CD4-positive, alpha-beta T cell treated with Interferon alpha-2 for 1 hour (primary cell): ENCODE data around the gene IFT27.
A peak's percentile ranks its signal among the peaks of the same experiment; 100 is the strongest.

ENCODE experiments used
- DNase-seq, 2 donors: peaks; one replicate each; pipeline ENCODE4 v3.0.0-alpha.2; 2020 to 2022

The IFT27 gene

DNA sequence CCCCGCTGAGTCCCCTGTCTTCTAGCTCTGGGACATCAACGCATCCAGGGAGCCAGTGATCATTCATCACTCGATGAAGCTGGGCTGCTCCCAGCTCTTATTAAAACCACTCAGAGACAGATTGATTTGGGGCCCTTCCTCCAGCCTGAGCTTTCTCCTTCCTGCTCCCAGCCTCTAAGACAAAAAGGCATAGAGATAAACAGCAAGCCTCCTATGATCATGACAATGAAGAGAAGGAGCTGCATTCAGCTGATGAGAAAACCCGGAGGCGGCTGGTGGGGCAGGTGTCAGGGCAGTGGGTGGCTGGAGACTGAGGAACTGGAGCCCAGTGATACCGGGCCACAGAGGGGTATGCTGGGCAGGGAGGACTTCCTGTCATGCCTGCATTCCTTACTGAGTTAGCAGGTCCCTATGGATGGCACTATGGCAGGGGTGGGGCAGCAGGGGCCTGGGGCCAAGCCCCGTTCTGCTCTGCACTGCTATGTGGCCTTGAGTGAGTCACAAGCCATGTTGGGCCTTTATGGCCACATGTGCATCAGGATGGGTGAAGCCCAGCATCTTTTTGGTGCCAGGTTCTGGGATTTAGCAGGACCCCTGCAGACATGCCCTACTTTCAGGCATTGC lies 20.7 kb upstream of the IFT27 start:
- DNase-seq = no peak

DNA sequence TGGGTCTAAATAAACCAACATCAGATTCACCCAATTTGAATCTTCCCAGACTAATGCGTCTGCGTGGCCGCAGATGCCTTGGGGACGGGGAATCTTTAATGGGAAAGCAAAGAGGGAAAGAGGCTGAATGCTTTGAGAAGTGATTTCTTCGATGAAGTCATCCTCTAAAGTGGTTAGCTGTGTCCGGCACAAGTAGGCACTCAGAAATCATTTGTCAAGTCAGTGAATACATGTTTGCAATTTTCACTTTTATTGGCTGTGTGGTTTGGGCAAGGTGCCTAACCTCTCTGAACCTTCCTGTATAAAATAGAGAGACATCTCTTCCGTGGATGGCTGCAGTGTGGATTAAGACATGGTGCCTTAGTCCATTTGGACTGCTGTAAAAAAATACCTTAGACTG lies 19.7 kb upstream of the IFT27 start:
- no peak for DNase-seq

DNA sequence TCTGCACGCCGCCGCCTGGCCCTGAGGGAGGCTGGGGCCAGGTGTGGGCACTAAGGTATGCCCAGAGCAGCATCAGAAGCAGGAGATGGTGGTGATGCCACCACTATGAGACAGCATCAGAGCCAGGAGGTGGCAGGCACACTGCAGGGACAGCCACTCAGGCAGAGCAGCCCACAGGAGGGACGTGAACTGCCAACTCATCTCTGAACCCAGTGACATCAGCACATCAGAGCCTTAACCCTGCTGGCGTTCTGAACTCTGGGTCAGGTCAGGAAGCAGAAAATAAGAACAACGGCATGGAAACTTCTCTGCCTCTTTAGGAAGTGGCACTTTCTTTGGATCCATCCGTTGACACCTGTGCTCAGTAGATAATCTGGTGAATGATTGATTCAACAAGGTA lies 14.7 kb upstream of the IFT27 start:
- no peak for DNase-seq

DNA sequence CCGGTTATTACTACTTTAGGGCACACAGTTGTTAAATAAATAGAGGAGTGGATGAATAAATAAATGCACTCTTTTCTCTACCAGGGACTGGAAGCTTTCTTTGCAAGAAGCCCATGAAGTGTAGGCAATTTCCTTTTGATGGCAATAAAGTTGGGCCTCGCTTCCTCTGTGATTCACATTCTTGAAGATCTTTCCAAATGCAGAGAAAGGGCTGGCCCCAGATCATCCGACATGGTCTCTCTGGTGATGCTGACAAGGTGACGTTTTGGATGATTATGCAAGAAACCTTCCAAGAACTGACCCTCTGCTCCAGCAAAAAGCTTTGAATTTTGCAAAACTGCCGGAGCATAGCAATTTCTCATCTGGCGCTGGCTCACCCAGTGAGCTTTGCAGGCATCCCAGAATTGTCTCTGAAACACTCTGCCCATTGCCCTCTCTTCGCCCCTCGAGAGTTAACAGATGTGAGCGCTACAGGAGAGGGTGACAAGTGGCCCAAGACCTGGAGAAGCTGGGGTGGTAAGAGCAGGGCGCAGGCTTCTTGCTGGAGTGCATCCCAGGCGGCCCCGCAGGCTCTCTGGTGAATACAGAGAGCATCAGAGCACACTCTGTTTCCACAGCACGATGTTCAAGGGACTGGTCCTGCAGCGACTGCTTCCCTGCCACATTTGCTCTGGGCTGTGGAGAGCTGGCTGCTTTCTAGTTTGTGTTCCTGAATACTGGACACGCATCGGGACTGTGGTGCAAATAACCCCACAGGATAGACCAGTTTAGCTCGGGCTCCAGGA lies 11.5 kb upstream of the IFT27 start:
- DNase-seq = no peak

DNA sequence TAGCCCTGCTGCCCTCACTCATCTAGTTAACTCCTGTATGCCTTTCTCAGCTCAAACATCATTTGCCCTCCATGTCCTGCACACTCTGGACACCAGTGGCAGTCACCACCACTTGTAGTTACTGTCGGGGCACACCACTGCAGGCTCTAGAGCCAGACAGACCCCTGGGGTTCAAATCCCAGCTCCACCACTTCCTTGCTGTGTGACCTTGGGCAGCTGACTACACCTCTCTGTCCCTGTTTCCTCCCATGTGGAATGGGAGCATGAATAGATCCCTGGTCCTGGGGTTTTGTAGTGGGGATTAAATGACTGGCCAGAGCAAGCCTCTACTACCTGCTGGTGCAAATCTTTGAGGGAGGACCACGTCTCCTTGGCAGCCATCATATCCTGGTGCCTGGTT lies 7.8 kb upstream of the IFT27 start:
- DNase-seq = no peak

DNA sequence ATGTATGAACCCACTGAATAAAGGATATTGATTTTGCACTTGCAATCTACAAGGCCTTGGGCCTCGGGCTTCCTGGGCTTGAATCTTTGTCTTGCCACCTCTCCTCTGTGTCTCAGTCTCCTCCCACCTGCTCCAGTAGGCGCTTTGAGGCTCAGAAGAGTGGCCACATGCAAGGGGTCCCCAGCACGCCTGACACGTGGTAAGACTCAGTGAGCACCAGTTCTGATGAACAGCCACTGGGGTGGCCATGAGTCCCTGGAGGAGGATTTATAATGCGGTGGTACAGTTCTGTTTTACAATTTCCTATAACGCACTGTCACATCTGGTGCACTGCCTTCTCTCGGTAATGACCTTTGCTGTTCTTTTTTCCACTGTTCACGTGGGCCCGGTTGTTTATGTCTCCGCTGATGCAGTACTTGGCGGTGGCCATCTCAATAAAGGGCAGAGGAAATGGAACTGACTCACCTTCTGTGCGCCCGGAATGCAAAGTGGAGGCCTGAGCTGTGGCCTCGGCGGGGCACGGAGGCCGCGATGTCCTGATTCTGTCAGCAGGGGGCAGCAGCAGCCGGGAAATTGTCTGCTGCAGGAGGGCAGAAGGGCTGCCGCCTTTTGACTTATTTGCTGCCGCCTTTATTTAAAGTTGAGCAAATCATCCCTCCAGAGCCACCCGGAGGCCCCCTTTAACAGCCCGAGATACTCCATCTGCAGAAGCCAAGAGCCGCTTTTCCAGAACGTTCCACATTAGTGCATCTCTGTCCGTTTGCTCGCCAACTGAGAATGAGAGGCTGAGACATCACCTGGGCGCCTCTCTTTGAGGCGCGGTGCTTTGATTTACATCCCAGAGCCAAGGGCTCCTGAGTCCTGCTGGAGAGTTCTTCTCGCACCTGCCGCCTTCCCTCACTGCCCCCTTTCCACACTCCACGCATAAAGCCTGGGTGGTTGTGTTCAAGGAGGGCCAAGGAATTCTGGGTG lies 6.0 kb upstream of the IFT27 start:
- DNase-seq = peak; percentile 81 to 89

DNA sequence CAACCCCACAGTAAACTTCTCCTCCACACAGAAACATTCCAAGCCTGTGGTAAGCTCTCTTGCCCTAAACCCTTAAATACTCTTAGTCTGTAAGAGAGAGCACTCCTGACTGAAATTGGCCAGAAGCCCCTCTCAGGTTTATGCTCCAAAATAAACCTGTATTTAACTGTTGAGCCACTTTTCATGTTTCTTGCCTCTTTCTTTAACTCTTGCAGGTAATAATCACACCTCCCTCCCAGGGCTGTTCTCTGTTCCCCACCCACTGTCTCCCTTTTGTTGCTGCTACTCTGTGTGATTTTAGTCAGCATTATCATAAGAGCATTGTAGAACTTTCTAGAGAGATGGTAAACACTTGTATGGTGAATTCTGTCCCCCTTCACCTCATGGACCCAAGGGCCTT lies 2.1 kb upstream of the IFT27 start:
- DNase-seq = no peak

DNA sequence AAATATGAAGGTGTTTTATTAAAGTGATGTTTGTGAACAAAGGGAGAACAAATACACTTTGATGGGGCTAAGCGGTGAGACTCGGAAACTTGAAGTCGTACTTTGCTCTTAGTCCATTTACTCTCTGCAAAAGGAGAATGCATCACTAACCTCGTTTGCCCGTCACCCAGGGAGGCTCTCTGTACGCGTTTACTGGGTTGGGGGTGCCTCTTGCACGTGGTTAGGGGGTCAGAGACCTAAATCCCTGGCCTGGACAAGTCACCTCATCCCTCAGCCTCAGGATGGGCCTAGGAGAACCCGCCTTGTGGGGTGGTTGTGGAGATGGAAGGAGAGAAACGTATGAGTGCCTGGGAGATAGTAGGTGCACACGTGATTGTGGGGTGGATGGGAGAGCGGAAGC lies 803 bp upstream of the IFT27 start:
- DNase-seq = no peak

DNA sequence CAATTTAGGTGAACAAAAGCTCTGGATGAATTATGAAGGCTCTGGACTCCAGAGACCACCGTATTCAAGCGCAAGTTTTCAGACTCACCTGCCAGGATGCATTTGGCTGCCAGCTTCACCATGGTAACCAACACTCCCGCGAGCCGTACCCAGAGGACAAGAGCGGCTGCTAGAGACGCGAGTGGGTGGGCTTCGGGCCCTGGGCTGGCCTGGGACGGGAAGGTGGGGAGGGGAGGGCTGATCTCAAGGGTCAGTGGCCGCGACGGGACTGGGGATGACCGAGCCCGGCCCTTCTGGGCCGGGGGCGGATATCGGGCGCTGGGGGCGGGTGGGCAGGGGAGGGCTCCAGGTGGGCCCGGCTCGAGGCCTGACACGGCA lies 344 bp downstream of the IFT27 start:
- peak; percentile 36 to 52 for DNase-seq

DNA sequence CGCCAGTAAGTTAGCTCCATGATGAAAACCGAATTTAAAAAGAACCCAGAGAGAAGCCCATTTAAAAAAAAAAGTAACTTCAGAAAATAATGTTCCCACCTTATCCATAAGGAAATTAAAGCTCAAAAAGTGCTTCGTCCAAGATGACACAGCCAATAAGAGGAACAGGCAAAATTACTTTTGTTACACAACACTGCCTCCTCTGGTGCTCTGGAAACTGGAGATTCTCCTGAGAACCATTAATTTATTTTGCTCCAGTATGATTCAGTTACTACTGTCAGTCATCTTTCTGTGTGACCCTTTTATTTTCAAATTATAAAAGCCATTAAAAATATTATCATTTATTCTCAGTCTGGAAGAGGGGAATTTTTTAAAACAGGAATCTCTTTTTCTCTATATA lies 2.0 kb downstream of the IFT27 start:
- peak in 1 of 2 donors; percentile 16 for DNase-seq

DNA sequence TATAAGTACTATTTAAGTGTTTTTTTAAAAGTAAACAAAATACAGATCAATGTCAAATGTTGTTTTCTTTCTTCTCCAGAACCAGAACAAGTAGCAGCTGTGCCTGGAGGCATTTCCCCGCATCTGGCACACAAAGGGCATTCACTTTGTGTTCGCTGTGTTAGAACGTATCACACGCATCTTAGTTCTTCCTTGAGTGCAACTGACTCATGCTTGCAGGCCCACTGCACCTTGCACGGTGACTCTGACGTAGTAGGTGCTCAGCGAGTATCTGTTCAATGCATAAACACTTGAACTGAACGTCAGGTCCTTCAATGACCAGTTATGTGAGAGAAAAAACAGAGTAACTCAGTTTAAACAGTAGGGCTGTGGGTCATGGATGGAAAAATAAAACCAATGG lies 3.5 kb downstream of the IFT27 start:
- DNase-seq = no peak

DNA sequence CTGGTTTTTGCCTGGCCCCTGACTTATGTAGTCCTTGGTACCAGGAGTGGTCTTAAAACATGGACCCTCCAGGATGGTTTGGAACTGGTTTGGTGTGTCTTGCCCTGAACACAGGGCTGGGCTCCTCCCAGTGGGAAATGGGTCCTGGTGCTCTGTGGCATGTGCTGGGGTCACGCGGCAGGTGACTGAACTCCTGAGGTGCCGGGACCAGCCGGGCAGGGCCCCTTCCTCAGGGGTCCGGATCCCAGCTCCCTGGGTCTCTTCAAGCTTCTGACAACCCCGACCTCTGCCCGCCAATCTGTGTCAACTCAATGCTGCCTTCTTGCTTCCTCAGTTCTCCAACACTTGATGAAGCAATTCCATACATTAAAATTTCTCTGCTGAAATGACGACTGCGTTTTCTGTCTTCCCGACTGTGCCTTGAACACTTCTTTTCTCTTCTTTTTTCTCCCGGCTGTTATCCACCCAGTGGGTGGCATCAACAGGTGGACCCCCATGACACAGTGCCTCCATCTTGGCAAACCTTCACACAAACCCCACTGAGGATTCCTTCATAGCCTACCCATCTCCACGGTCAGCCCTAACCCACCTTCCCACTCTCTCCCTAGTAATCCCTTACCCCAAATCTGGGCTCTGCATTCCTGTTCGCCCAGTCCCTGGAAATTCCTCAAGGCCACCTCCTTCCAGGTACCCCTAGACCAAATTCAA lies 4.4 kb downstream of the IFT27 start:
- no peak for DNase-seq

DNA sequence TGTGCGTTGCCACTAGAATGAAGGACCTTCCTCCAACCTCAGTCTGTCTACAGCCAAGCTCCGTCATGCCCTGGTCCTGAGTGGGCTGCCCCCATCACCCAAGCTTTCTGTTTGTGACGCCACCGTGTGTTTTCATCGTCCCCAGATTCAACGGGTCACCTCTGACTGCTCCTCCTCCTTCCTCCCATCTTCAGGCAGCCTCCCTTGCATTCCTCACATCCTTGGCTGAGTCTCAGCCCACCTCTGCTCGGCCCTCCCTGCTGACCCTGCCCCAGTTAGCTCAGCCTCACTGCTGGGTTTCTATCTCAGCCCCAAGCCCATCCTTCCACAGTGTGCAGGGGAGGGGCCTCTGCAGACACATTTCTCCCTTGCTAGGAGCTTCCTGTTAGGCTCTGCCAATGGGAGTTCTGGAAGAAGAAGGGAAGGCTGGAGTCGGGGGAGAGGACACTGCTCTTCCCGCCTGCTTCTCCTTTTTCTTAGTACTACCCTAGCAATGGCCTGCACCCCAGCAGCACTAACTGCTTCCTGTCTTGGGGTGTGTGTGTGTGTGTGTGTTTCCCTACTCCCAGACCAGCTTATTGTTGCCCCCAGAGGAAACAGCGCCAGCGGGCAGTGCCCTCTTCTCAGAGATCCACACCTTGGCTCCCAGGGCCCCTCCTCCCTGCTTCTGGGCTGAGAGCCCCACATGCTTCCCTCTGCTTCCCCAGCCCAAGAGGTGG lies 5.2 kb downstream of the IFT27 start:
- DNase-seq = no peak

DNA sequence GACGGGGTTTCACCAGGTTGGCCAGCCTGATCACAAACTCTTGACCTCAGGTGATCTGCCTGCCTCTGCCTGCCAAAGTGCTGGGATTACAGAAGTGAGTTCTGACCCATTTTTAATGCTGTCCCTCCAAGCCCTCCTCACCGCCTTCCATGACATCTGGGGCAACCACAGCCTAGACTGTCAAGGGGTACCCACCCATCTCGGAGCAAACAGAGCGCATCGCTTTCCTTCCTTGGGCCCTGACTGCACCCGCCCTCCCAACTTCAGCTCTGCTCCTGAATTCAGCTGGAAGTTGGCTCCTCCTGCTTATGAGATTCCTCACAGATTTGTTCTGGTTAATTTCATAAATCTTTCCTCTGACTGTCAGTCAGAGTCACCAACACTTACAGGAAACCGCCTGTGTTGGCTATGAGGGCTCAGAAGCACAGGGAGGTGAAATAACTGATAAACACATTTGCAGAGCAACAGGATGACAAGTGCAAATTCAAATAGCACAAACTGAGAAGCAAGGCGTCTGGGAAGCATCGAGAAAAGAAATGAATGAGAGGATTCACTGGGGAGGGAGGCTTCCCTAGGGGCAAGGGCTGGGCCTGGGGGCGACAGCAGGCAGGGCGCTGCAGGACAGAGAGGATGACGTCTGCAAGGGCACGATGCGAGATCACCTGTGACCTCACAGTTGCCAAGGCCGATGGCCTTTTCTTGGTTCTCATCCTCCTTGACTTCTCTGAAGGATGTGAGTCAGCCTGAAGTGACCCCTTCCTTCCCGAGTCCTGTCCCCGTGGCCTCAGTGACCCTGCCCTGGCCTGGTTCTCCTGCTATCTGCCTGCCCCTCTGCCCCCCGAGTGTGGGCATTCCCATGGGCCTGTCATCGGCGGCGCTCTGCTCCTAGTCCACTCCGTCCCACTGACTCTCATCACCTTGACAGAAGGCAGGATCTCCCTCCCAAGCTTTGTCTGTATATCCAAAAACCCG lies 6.1 kb downstream of the IFT27 start:
- no peak for DNase-seq

DNA sequence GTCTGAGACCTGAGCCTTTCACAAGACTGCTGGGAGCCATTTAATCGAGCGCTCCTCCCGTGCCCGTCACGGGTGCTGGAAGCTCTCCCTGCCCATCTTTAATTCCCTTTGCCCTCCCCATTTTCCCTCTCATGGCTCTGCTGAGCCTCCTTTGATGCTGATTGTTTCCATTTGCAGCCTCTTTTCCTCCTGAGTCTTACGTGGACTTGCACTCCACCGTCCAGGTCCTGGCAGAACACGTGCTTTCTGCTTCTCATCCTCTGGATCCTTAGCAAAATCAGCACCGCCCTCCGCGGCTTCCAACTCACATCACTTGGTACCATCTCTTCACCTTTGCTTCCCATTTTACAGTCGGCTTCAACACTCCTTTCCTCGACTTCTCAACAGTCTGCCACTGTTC lies 7.3 kb downstream of the IFT27 start:
- no peak for DNase-seq

DNA sequence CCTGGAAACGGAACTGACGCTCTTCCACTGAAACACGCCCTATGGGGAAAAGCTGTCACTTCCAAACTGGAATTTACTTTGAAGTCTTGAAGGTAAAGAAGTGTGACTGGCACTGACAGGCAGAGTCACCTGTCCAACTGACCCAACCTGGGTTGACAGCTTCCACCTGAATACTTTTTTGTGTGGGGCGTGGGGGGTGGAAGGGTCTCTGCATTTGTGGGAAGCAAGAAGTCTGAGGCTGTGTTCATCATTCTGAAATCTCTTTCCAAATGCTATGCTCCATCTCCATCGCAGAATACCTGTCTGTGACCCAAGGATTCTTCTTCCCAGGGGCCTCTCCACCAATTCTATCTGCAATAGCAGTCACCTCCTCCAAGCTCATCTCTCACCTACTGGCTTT lies 7.8 kb downstream of the IFT27 start:
- DNase-seq = no peak

DNA sequence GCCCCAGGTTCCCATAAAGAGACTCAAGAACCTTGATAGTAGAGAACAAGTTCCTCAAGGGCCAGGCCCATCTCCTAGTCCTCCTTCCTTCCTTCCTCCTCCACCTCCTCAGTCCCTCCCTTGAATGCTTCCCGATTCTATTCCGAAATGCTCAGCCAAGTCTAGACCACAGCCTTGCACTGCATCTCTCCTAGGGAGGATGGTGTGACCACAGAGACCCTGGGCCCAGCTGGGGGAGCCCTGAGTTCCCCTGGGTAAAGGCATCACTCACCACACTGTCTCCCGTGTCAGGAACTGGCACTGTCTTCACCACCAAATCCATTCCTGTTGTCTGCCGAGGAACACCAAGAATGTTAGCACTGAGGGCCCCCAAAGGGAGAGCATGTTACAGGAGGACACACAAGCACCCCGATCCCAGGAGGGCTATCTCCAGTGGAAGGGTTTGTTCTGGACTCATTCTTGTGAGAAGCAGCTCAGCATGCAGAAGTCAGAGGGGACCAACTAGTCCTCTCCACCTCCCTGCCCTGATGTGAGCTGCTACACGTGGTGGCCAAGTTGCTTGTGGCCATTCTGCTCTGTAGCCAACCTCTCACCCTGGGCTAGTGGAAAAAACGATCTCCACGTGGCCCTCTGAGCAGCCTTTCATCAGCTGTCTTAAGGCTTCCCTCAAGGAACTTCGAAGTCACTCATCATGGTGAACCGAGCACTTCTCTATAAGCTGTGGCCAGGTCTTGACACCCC lies 8.7 kb downstream of the IFT27 start:
- DNase-seq = no peak

DNA sequence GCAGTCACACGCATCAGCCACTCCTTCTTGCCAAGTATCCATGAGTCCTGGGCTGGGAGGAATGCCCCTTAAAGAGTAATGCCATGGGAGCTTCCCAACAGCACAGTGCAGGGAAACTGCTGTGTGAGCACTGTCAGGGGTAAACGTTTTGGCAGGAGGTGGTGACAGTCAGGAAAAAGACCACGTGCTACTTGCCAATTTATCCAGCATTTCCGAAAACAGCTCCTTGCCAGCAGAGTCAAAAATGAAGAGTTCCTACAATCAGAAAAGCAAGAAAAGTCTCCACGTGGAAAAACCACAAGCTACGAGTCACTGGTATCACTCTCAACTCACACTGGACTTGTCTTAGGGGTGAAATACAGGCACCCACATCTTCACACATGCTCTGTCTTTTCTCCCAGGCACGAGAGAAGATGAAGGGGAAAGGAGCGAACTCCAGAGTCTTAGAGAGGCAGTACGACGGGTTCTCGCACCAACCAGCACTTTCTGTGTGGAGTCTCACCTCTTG lies 9.9 kb downstream of the IFT27 start:
- DNase-seq = no peak

DNA sequence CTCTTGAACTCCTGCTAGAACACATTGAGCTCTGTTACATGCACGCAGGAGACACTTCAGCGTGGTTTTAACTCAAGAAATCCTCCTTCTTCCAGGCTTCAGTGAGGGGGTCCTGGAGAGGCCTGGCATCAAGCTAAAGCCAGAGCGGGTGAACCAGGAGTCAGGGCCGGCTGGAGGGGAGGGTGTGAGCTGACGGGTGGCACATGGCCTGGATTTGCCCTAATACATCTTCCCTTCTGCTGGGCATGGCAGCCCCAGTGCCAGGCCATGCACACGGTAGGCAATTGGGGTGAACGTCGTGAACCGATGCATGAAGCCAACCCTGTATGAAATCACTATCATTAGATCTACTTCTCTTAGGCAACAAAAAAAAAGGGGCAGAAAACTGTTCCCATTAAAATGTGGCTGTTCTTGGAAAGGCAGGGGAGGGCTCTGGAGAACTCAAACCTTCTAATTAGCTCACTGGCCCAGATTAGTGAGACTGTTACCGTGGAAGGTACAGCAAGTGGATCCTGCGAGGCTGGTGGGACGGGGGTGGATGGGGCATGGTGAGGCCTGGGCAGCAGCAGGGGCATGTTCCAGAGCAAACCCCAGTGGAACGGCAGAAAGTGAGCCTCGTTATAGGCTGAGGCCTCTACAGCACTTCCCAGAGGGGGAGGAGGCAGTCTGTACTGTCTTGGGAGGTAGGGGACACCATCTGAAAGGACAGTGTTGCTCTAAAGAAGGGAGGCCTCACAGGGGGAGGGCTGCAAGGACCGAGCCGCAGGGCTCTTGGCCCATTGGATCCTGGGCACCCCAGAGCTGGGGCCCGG lies 10.6 kb downstream of the IFT27 start:
- no peak for DNase-seq
